Activated CD4-positive, CD25-positive, alpha-beta regulatory T cell treated with anti-CD3 and anti-CD28 coated beads, Interleukin-2, amount 50 U/mL, for 72 hours (primary cell): Measurements from ENCODE around the gene OSGIN1.
"Not testable (repeated sequence)": the region's sequence is repeated elsewhere in the genome, so short reads cannot be mapped to it uniquely, and the experiment has no call there.

Experiments used
- DNase-seq: peaks from one replicate; pipeline ENCODE4 v3.0.0; 2021

OSGIN1 gene

GRCh38 chr16:83942074-83942473, 11.0 kb upstream of the OSGIN1 start:
- DNase-seq: no peak

GRCh38 chr16:83942815-83943515, 10.1 kb upstream of the OSGIN1 start:
- DNase-seq: no peak

GRCh38 chr16:83943516-83944050, 9.5 kb upstream of the OSGIN1 start:
- DNase-seq: no peak

- DNase-seq: no peak
Measured at GRCh38 chr16:83945587-83945986, 7.5 kb upstream of the OSGIN1 start.

- DNase-seq: no peak
Measured at GRCh38 chr16:83946154-83946780, 6.8 kb upstream of the OSGIN1 start.

GRCh38 chr16:83946781-83947566, 6.1 kb upstream of the OSGIN1 start:
- no peak for DNase-seq

- DNase-seq: no peak
Measured at GRCh38 chr16:83947642-83948234, 5.3 kb upstream of the OSGIN1 start.

- DNase-seq: no peak
Measured at GRCh38 chr16:83948914-83949723, 3.9 kb upstream of the OSGIN1 start.

- DNase-seq: no peak
Measured at GRCh38 chr16:83949724-83950001, 3.4 kb upstream of the OSGIN1 start.

- DNase-seq: not testable (repeated sequence)
Measured at GRCh38 chr16:83950862-83951399, 2.1 kb upstream of the OSGIN1 start.

GRCh38 chr16:83951544-83951943, 1.5 kb upstream of the OSGIN1 start:
- DNase-seq: no peak

- no peak for DNase-seq
Measured at GRCh38 chr16:83952587-83952939, 477 bp upstream of the OSGIN1 start.

- no peak for DNase-seq
Measured at GRCh38 chr16:83953796-83954576, 946 bp downstream of the OSGIN1 start.

GRCh38 chr16:83954577-83955016, 1.6 kb downstream of the OSGIN1 start:
- DNase-seq: no peak

GRCh38 chr16:83955218-83956130, 2.4 kb downstream of the OSGIN1 start:
- no peak for DNase-seq

- DNase-seq: peak; percentile 79
Measured at GRCh38 chr16:83956336-83957289, 3.6 kb downstream of the OSGIN1 start.

- DNase-seq: no peak
Measured at GRCh38 chr16:83957296-83957855, 4.3 kb downstream of the OSGIN1 start.

GRCh38 chr16:83958137-83958845, 5.3 kb downstream of the OSGIN1 start:
- no peak for DNase-seq
